ENCODE data around the gene SDR42E2.
"Not testable (repeated sequence)": the region's sequence is repeated elsewhere in the genome, so short reads cannot be mapped to it uniquely, and the experiment has no call there.

SDR42E2 gene

DNA sequence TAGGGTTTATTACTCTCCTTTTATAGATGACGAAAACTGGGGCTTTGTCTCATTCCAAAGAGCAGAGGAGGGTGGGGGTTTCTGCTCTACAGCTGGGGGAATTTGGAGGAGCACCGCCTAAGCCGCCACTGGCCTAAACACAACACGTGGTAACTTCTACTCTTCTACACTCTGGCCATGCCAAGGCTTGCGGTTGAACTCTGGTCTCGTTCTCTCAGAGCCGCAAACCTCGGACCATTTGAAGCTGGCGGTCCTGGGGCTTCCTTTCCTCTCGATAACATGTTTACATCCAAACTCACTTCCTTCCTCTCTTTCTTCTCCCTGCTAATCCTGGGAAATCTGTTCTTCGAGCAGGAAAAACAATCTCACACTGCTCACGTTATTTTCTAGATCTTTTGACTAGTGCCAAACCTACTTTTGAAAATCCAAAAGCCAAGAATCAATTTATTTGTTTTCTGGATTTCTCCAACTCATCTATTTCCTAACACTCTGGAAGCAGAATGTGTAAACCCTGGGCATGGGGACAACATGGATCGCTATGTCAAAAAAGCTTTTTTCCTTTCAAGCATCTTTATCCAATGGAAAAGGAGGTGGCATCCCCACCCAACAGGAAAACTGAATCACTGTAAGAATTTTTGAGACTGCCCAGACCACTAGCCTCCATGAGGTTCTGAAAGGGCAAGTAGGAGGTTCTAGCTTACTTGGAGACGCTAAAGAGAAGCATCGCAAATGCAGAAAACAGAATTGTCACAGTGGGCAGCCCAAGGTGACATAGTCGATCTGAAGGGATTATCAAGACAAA lies 30.2 kb downstream of the SDR42E2 start:
- peak; percentile 72 for DNase-seq

DNA sequence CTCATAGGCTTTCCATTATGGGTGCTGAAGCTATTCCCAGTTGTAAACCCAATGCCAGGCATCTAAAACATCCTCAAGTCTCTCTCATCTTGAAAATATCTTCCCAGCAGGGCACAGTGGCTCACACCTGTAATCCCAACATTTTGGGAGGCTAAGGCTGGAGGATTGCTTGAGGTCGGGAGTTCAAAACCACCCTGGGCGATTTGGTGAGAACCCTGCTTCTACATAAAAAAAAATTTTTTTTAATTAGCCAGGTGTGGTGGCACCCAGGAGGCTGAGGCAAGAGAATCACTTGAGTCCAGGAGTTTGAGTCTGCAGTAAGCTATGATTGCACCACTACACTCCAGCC lies 30.7 kb downstream of the SDR42E2 start:
- DNase-seq, result no peak

- no peak for DNase-seq
These were observed 32.6 kb downstream of the SDR42E2 start for GRCh38 chr16:22194707-22195444.

GRCh38 chr16:22195445-22195694 lies 33.1 kb downstream of the SDR42E2 start:
- DNase-seq, result no peak

GRCh38 chr16:22195695-22196558 lies 33.6 kb downstream of the SDR42E2 start:
- DNase-seq, result peak; percentile 81

DNA sequence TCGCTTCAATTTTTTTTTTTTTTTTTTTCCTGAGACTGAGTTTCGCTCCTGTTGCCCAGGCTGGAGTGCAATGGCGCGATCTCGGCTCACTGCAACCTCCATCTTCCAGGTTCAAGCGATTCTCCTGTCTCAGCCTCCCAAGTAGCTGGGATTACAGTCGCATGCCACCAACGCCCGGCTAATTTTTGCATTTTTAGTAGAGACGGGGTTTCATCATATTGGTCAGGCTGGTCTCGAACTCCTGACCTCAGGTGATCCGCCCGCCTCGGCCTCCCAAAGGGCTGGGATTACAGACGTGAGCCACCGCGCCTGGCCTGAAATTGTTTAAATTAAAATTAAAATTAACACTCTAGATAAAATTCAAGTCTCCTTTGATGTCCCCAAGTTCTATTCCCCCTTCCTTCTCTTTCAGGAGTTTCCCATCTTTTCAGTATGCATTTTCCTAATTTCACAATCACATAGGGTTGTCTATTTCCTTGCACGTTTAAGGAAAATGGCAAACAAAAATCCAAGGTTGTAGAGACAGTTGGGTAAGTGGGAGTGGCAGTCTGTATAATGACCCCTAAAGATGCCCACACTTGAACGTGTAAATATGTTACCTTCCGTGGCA lies 34.4 kb downstream of the SDR42E2 start:
- not testable (repeated sequence) for DNase-seq

- no peak for DNase-seq
These were observed 36.4 kb downstream of the SDR42E2 start for GRCh38 chr16:22198547-22199293.

DNA sequence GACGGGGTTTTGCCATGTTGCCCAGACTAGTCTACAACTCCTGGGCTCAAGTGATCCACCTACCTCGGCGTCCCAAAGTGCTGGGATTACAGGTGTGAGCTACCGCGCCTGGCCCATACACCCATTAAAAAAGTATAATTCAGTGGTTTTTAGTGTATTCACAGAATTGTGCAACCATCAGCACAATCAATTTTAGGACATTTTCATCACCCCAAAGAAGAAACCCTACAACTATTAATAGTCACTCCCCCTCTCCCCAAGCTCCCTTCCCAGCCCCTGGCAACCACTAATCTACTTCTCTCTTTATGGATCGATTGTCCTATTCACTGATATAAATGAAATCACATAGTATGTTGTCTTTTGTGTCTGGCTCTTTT lies 39.9 kb downstream of the SDR42E2 start:
- DNase-seq, result no peak

DNA sequence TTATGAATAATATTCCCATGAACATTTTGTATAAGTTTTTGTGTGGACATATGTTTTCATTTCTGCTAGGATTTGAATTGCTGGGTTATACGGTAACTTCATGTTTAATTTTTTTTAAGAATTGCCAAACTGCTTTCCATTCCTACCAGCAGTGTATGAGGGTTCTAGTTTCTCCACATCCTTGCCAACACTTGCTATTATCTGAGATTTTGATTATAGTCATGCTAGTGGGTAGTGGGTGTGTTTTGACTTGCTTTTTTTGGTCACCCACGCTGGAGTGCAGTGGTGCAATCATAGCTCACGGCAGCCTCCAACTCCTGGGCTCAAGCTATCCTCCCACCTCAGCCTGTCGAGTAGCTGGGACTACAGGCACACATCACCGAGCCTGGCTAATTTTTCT lies 40.8 kb downstream of the SDR42E2 start:
- DNase-seq, result no peak

- no peak for DNase-seq
These were observed 41.9 kb downstream of the SDR42E2 start for GRCh38 chr16:22204091-22204655.

- DNase-seq, result no peak
These were observed 43.3 kb downstream of the SDR42E2 start for GRCh38 chr16:22205577-22206012.

DNA sequence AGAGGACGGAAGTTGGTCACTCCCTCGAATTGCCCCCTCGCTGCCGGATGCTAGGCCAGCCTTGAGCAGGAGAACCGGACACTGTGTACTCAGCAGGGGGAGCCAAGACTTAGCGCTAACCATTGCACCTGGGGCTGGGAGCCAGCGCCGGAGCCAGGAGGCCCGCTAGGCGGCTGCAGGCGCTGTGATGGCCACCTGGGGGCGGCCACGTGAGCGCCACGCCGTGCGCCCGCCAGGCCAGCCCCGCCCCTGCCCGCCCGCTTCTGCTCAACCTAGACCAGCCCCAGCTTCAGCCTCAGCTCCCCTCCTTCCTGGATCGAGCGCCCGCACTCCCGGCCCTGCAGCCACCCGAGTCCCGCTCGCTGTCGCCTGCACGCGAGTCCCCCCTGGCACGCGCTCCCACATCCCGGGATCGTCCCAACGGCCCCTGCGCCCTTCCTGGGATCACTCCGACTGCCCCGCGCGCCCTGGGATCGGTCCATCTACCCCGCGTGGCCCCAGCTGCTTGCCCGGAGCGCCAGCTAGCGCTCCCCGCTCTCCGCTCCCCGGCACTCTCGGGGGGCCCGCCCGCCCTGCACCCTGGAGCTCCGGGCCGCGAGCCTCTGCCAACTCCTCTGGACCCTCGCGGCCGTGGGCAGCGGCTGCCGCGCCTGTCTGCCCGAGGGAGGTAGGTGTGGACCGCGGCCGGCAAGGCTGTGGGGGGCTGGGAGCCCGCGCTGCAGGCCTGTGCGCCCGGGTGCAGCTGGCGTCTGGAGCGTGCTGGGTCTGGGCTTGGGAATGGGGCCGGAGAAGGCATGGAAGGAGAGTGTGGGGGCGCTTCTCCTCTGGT lies 43.9 kb downstream of the SDR42E2 start, which contains the start of gene EEF2K:
Gene EEF2K (plus strand): TSS at position 266 of the 829 bp plus-strand sequence. CDS start 19,452 bp downstream, outside the sequence.
- DNase-seq, result peak; percentile 88

DNA sequence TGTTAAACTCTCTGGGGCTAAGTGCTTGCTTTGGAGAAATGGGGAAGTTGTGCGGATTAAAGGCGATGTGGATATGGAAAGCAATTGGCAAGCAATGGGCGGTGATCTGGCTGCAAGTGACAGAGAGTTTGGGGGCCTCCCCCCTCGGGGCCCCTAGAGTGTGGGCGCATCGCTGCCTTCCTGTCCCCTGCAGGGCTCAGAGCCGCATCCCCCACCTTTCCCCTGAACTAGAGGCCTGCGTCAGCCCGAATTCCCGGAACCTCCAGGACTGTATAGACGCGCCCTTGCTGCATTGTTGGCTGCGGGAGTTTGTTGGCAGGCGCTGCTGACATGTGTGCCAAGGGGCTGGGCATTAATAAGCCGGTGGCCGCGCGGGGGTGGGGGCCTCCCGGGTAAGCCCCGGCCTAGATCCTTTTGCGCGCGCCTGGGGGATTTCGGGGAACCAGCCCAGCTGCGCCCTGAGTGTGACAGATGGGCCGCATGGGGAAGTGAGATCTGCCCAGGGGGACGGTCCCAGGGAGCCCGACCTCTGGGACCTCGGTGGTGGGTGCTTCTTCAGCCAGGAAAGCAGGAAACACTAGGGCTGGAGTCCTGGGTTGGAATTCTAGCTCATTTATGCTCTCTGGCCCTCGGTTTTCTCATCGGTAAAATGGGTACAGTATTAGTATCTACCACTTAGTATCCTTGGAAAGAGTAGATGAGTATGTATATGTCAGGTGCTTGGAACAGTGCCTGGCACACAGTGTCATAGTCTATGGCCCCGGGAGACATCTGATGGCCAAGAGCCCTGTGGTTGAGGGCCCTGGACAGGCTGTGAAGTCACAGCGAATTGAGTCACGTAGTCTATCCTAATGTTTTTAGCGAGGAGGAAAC lies 44.8 kb downstream of the SDR42E2 start:
- DNase-seq, result peak; percentile 30

DNA sequence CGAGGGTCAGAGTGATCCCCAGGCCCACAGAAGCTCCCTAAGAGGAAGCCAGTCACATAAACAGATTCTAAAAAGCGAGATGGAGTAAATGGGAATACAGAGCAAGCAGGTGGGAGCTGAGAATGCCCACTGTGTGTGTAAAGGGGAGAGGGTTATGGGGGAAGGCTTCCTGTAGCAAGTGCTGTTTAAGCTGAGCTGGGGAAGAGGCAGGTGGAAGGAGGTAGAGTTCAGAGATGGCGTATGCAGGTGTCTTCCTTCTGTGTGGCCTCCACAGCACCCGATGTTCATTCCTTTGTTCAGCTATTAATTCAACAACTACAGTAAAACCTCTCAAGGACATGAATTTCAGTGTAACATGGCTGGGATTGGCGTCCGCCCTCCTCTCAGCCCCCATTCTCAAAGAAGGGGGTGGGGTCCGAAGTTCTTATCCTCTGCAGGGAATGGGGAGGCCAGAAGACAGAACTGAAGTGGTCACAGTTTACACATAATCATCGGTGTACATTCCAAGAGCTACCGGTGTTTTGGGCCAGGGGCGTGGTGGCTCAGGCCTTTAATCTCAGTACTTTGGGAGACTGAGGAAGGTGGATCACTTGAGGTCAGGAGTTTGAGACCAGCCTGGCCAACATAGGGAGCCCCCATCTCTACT lies 45.5 kb downstream of the SDR42E2 start:
- DNase-seq, result no peak

DNA sequence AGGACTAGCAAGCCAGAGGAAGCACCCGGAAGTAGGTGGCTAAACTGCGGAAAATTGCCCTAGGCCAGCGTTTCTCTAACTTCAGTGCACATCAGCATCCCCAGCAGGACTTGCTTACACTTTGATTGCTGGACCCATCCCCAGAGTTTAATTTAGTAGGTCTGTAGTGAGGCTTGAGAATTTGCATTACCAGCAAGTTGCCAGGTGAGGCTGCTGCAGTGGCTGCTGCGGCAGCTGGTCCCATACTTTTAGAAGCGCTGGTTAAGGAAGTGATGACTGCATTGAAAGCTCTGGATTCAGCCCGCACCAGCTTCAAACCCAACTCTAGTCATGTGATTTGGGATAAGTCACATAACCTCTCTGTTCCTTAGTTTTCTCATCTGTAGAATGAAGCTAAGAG lies 48.0 kb downstream of the SDR42E2 start:
- no peak for DNase-seq

DNA sequence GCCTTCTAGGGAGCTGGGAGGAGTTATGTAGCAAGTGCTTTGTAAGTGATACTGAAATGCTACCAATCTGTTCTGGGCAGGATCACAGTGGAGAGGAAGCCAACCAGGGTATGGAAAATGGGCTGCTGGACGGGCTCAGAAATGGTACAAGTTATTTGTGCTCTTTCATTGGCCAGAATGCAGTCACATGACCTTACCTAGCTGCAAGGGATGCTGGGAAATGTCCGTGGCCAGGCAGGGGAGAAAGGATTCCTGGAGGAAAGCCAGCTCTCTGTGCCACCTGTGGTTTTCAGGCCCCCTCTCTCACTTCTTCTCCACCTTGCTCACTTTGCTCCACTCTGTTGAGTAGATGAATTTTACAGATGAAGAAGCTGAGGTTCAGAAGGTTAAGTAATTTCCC lies 48.5 kb downstream of the SDR42E2 start:
- no peak for DNase-seq

GRCh38 chr16:22213236-22213635 lies 50.9 kb downstream of the SDR42E2 start:
- DNase-seq, result no peak

DNA sequence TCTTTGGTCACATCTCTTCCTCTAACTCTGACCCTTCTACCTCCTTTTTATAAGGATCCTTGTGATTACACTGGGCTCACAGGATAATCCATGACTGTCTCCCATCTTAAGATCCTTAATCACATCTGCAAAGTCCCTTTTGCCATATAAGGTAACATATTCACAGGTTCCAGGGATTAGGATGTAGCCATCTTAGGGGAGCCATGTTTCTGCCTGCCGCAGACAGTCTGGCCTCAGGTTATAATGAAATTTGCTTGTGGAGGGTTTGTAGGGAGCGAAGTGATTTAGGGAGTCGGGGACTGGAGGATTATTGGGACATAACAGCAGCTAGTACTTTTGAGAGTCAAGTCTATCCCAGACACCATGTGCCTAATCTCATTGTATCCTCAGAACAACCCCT lies 51.5 kb downstream of the SDR42E2 start:
- no peak for DNase-seq

GRCh38 chr16:22214402-22214801 lies 52.1 kb downstream of the SDR42E2 start:
- DNase-seq, result no peak

- no peak for DNase-seq
These were observed 52.6 kb downstream of the SDR42E2 start for GRCh38 chr16:22214889-22215288.

Measured in SHP77 treated with DMSO at 0.1 percent for 48 hours (cell line).